ENCODE measurements around the gene KCNIP4.

GRCh38 chr4:20857081-20857480 lies 1091.5 kb downstream of the KCNIP4 start:
- TF ChIP-seq CTCF (IDR thresholded peaks at IDR 0.05; ENCODE audit: insufficient read depth, low read length), result no peak
- no peak for TF ChIP-seq POLR2AphosphoS5 (IDR thresholded peaks at IDR 0.05; ENCODE audit: low read depth)
- TF ChIP-seq REST (IDR thresholded peaks at IDR 0.05; ENCODE audit: insufficient replicate concordance, low read depth), result no peak
- TF ChIP-seq GABPA (IDR thresholded peaks at IDR 0.05; ENCODE audit: low read depth), result no peak

All from HL-60 (cell line).